Type B pancreatic cell (in vitro differentiated cells): ENCODE measurements around the gene SLAIN1. TPM values are rescaled to one million over a fixed set of nuclear protein-coding genes. Genes with fewer than 3 reads are reported as not detected.

Experiments used
- DNase-seq: peaks from one replicate; pipeline ENCODE4 v3.0.0; 2021; ENCODE audit warnings: mixed read lengths; ENCODE audit not compliant: unreplicated experiment; ENCODE audit errors: extremely low spot score
- H3K27ac Mint-ChIP-seq: 2 replicates; pipeline ENCODE4 v1.8.0; 2021; ENCODE audit warnings: mild to moderate bottlenecking, mixed read lengths
- H3K27me3 Mint-ChIP-seq: 2 replicates; pipeline ENCODE4 v1.8.0; 2021; ENCODE audit warnings: mixed read lengths
- H3K36me3 Mint-ChIP-seq: 2 replicates; pipeline ENCODE4 v1.8.0; 2021; ENCODE audit warnings: mixed read lengths
- H3K4me1 Mint-ChIP-seq: one replicate; pipeline ENCODE4 v1.8.0; 2021; ENCODE audit warnings: mixed read lengths; ENCODE audit not compliant: unreplicated experiment
- H3K4me3 Mint-ChIP-seq: 2 replicates; pipeline ENCODE4 v1.8.0; 2021; ENCODE audit warnings: mild to moderate bottlenecking, mixed read lengths
- H3K9me3 Mint-ChIP-seq: 2 replicates; pipeline ENCODE4 v1.8.0; 2021; ENCODE audit warnings: mixed read lengths
- total RNA-seq: library from RNA; stranded (reverse); gene quantifications from 2 replicates; pipeline ENCODE4 v1.2.1, GENCODE V29; 2021; ENCODE audit warnings: low replicate concordance
- TF ChIP-seq, protein P1 (sequence below): fragments of 200-600 bp; sonication (generic); conservative IDR thresholded peaks from 2 replicates; pipeline ENCODE4 v1.5.0; 2021; ENCODE audit warnings: antibody characterized with exemption, mild to moderate bottlenecking

The SLAIN1 gene
- total RNA-seq, 1 donor from 2014 or later, result 22.4 TPM

DNA sequence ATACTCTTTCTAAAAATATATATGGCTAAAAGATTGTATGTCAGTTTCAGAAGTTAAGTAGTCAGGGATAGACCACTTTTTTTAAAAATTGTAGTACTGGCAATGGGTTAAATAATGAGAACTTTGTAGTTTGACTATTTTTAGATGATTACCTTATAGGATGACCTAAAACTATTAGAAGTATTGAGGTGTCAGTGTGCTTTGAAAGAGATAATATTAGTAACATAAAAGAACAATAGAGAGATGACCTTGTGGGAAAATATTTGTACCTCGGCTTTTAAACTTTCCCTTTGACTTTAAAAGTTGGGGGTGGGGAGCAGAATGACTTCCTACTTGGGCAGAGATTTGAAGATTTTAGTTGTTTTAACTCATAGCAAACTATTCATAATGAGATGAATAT is 48.3 kb downstream of the SLAIN1 start:
- H3K27ac Mint-ChIP-seq, result no peak overlapping the region
- peaks cover 20% of the 10 kb centered on the region for H3K36me3 Mint-ChIP-seq
- H3K4me3 Mint-ChIP-seq, result no peak overlapping the region
- TF ChIP-seq, protein P1, sequence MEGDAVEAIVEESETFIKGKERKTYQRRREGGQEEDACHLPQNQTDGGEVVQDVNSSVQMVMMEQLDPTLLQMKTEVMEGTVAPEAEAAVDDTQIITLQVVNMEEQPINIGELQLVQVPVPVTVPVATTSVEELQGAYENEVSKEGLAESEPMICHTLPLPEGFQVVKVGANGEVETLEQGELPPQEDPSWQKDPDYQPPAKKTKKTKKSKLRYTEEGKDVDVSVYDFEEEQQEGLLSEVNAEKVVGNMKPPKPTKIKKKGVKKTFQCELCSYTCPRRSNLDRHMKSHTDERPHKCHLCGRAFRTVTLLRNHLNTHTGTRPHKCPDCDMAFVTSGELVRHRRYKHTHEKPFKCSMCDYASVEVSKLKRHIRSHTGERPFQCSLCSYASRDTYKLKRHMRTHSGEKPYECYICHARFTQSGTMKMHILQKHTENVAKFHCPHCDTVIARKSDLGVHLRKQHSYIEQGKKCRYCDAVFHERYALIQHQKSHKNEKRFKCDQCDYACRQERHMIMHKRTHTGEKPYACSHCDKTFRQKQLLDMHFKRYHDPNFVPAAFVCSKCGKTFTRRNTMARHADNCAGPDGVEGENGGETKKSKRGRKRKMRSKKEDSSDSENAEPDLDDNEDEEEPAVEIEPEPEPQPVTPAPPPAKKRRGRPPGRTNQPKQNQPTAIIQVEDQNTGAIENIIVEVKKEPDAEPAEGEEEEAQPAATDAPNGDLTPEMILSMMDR, result no peak
- H3K4me1 Mint-ChIP-seq, result peaks cover 5% of the 10 kb centered on the region
- H3K9me3 Mint-ChIP-seq, result no peaks in the 10 kb centered on the region
- no peaks in the 10 kb centered on the region for H3K27me3 Mint-ChIP-seq
- DNase-seq, result no peak

DNA sequence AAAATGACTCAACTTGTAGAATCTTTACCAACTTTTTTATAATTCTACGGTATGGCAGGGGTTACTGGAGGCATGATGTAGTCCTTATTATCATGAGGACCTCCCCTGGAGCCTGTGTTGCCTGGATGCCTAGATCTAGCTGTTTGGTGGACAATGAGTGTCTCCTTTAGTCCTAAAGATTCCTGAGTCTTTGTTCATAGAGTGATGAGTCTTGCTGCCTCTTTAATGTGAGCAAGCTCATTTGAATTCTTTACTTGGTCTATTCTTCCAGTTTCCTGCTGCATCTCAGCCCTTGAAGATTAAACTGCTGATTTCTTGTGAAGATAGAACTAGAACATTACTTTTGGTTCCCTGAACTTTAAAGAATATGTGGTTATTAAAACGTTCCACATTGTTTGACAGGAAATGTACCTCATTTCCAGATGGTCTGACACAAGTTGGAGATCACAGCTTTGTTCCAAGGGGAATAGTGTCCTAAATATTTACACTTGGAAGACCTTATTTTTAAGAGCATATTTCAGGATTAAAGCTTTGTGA is 51.9 kb downstream of the SLAIN1 start:
- TF ChIP-seq, protein P1, result no peak
- no peak for DNase-seq
- H3K27ac Mint-ChIP-seq, result no peak overlapping the region
- H3K4me3 Mint-ChIP-seq, result no peak overlapping the region
- no peaks in the 10 kb centered on the region for H3K9me3 Mint-ChIP-seq
- peaks cover 6% of the 10 kb centered on the region for H3K4me1 Mint-ChIP-seq
- H3K27me3 Mint-ChIP-seq, result no peaks in the 10 kb centered on the region
- H3K36me3 Mint-ChIP-seq, result peaks cover 22% of the 10 kb centered on the region

DNA sequence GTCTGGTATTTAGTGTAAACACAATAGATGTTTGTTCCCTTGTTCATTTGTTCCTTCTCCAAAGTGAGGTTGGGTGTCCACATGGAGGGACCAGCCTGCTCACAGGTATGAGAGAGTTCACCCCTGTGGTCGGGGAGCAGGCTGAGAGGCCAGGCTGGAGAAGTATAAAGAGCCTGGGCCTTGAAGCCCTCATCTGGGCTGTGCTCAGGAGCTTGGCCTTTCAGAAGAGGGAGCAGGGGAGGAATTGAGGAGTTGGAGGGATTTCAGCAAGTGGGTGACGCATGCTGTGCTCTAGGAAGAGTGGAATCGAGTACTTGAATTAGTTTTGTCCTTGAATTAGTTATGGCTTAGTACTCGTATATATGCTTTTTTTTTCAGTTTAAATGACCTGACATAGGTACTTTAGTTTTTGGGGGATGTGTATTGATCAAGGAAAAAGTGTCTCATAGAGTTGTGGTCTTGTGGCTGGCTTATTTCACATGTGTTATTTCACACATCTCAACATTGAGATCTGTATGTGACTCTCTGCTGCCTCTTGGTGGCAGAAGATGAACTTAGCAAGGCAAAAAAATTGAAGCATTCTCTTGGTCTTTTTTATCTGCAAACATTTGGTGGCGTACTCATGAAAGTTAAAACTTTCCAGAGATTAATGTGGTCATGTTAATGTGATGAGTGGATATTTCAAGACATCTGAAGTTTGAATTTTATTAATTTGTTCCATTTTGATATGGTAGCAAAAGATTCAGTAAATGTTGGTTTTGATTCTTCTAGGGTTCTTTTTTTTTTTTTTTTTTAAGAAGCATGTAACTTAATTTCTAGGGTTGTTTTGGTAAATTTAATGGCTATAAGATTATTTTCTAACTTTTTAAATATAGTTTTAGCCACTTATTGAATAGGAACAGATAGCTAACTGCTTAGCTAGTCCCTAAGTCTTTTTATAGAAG is 54.3 kb downstream of the SLAIN1 start:
- Mint-ChIP-seq H3K27ac (no peak overlapping the region), H3K27me3 (no peaks in the 10 kb centered on the region), H3K4me3 (no peak overlapping the region), H3K4me1 (peaks cover 6% of the 10 kb centered on the region), H3K9me3 (no peaks in the 10 kb centered on the region), H3K36me3 (peaks cover 14% of the 10 kb centered on the region)
- TF ChIP-seq, protein P1, result peak; percentile 89
- no peak for DNase-seq

DNA sequence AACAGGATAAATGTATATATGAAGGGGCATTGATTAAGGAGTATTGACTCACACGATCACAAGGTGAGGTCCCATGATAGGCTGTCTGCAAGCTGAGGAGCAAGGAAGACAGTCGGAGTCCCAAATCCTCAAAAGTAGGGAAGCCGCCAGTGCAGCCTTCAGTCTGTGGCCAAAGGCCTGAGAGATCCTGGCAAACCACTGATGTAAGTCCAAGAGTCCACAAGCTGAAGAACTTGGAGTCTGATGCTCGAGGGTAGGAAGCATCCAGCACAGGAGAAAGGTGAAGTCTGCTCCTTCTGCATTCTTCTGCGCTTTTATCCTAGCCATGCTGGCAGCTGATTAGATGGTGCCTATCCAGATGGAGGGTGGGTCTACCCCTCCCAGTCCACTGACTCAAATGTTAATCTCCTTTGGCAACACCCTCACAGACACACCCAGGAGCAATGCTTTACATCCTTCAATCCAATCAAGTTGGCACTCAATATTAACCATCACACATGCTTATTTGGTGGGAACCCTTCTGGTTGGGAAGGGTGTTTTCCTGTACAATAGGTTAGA is 55.1 kb downstream of the SLAIN1 start:
- no peak for DNase-seq
- TF ChIP-seq, protein P1, result no peak
- H3K9me3 Mint-ChIP-seq, result no peaks in the 10 kb centered on the region
- no peak overlapping the region for H3K4me3 Mint-ChIP-seq
- no peaks in the 10 kb centered on the region for H3K27me3 Mint-ChIP-seq
- no peak overlapping the region for H3K27ac Mint-ChIP-seq
- peaks cover 9% of the 10 kb centered on the region for H3K36me3 Mint-ChIP-seq
- peaks cover 6% of the 10 kb centered on the region for H3K4me1 Mint-ChIP-seq

DNA sequence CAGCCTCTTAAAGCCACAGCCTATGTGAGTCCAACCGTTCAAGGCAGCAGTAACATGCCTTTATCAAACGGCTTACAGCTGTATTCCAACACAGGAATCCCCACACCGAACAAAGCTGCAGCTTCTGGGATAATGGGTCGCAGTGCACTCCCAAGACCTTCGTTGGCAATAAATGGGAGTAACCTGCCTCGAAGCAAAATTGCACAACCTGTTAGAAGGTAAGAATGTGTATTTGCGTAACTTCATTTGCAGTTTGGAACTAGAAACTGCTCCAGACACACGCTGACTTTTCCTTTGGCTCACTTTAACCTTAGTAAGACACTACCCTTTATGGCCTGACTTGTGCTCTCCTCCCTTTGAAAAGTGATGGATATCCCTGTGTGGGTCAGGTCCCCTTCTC is 63.4 kb downstream of the SLAIN1 start:
- Mint-ChIP-seq H3K27ac (no peak overlapping the region), H3K36me3 (peaks cover 31% of the 10 kb centered on the region), H3K4me3 (no peak overlapping the region)

More for the DNA sequence above, 63.4 kb downstream of the SLAIN1 start:
- Mint-ChIP-seq H3K27me3 (no peaks in the 10 kb centered on the region), H3K9me3 (no peaks in the 10 kb centered on the region), H3K4me1 (no peaks in the 10 kb centered on the region)
- TF ChIP-seq, protein P1, result no peak
- no peak for DNase-seq
